HepG2 (cell line): ENCODE results near the gene HSF2BP. TPM values are rescaled to one million over a fixed set of nuclear protein-coding genes. Genes with fewer than 3 reads are reported as not detected.

Experiments
- ATAC-seq: fragments of 200-7000 bp; cut with Tn5 transposase; 3 replicates; pipeline ENCODE4 v1.9.1; 2020; ENCODE audit warnings: mild to moderate bottlenecking, moderate library complexity
- BruUV-seq: library from RNA; stranded (reverse); fragments of 400-500 nt; replicated peaks from 2 replicates; lab custom pipeline; 2021; lab: Mats Ljungman, UMichigan
- CTCF ChIA-PET: fragments of 300-600 bp; formaldehyde crosslinking; extraction: SDS; loops from one replicate; lab custom pipeline; 2021; ENCODE audit warnings: low total read pairs, inconsistent platforms, low intra/inter-chr PET ratio; lab: Yijun Ruan, JAX
- POLR2A ChIA-PET: fragments of 350-600 bp; sonication (Branson Sonifier 250); formaldehyde crosslinking; loops from one replicate; lab custom pipeline; 2020; ENCODE audit warnings: antibody characterized with exemption, inconsistent platforms; lab: Yijun Ruan, JAX
- DNase-seq: peaks from one replicate; pipeline ENCODE4 v3.0.0-alpha.2; 2015; ENCODE audit warnings: low spot score
- FAIRE-seq: peaks from 3 replicates; lab custom pipeline; 2011; peaks lifted over from hg19 to GRCh38; lab: Jason Lieb, UNC
- H2AFZ ChIP-seq: one replicate; pipeline ENCODE4 v1.6.1; 2011; ENCODE audit warnings: low read length, inconsistent platforms
- H3K27ac ChIP-seq: fragments of 300-600 bp; 3 replicates; pipeline ENCODE4 v1.8.0; 2011; ENCODE audit warnings: mixed run types, mild to moderate bottlenecking, mixed read lengths, low read length, inconsistent platforms; ENCODE audit not compliant: insufficient read depth; ENCODE audit errors: extremely low read length
- H3K27me3 ChIP-seq, 2 experiments: fragments of 200-600 bp in 1 of 2; 2 replicates in 1 of 2; 3 replicates in 1 of 2; pipeline versions ENCODE4 v1.6.0 to v1.8.0; 2011; ENCODE audit warnings: low read length in 2 of 2, mild to moderate bottlenecking in 2 of 2, moderate library complexity in 2 of 2, inconsistent platforms in 1 of 2; ENCODE audit not compliant: insufficient read depth in 2 of 2, control insufficient read depth in 1 of 2
- H3K36me3 ChIP-seq, 2 experiments: fragments of 200-600 bp in 1 of 2; replicated peaks in 1 of 2; 2 replicates in 1 of 2; 3 replicates in 1 of 2; pipeline versions ENCODE4 v1.5.1 to v1.8.0; 2011; ENCODE audit warnings: low read length in 2 of 2, inconsistent platforms in 1 of 2; ENCODE audit not compliant: insufficient read depth in 2 of 2, control insufficient read depth in 1 of 2
- H3K4me1 ChIP-seq: 2 replicates; pipeline ENCODE4 v1.5.1; 2012; ENCODE audit warnings: low read length, inconsistent platforms; ENCODE audit not compliant: insufficient read depth
- H3K4me2 ChIP-seq: 2 replicates; pipeline ENCODE4 v1.6.0; 2011; ENCODE audit warnings: low read depth, low read length, inconsistent platforms
- H3K4me3 ChIP-seq, 3 experiments: fragments of 200-600 bp in 1 of 3; sonication (generic), shearing (Covaris generic) in 1 of 3; replicated peaks in 1 of 3; 2 replicates each; pipeline ENCODE4 v1.5.1; 2011 to 2016; ENCODE audit warnings: low read length in 3 of 3, inconsistent platforms in 2 of 3, low read depth in 2 of 3, mild to moderate bottlenecking in 2 of 3, control low read depth in 1 of 3, mixed read lengths in 1 of 3; ENCODE audit not compliant: insufficient read depth in 1 of 3
- H3K79me2 ChIP-seq: one replicate; pipeline ENCODE4 v1.6.1; 2011; ENCODE audit warnings: low read length, inconsistent platforms; ENCODE audit not compliant: insufficient read depth
- H3K9ac ChIP-seq: 2 replicates; pipeline ENCODE4 v1.6.0; 2011; ENCODE audit warnings: mild to moderate bottlenecking, low read depth, low read length, inconsistent platforms; ENCODE audit not compliant: insufficient read depth
- H3K9me3 ChIP-seq: 2 replicates; pipeline ENCODE4 v1.5.1; 2012; ENCODE audit warnings: mild to moderate bottlenecking, low read length
- H4K20me1 ChIP-seq: 2 replicates; pipeline ENCODE4 v1.6.0; 2011; ENCODE audit warnings: inconsistent platforms, mild to moderate bottlenecking, low read length, moderate library complexity; ENCODE audit not compliant: insufficient read depth
- HDAC1 ChIP-seq: sonication (generic); formaldehyde crosslinking; IDR thresholded peaks from 2 replicates; pipeline ENCODE4 v1.5.1; 2020; ENCODE audit warnings: mild to moderate bottlenecking, missing genetic modification reagents
- HOXA5 ChIP-seq: sonication (generic); formaldehyde crosslinking; IDR thresholded peaks from 2 replicates; pipeline ENCODE4 v1.4.0; 2020; ENCODE audit warnings: missing genetic modification reagents
- JUN ChIP-seq: sonication (generic); formaldehyde crosslinking; IDR thresholded peaks from 2 replicates; pipeline ENCODE4 v1.4.0; 2020; ENCODE audit warnings: mild to moderate bottlenecking, missing genetic modification reagents
- KAT2B ChIP-seq: fragments of 150-350 bp; IDR thresholded peaks from 2 replicates; pipeline ENCODE4 v1.6.1; 2014; ENCODE audit warnings: low read depth, low read length, borderline replicate concordance
- MED1 ChIP-seq: sonication (generic); formaldehyde crosslinking; IDR thresholded peaks from 2 replicates; pipeline ENCODE4 v1.4.0; 2020; ENCODE audit warnings: missing genetic modification reagents
- NFE2L1 ChIP-seq: sonication (generic); formaldehyde crosslinking; IDR thresholded peaks from 2 replicates; pipeline ENCODE4 v1.4.0; 2020; ENCODE audit warnings: missing genetic modification reagents, mild to moderate bottlenecking, borderline replicate concordance
- RFX1 ChIP-seq: fragments of 450-650 bp; IDR thresholded peaks from 2 replicates; pipeline ENCODE4 v1.6.1; 2017
- ZNF367 ChIP-seq: sonication (generic); formaldehyde crosslinking; IDR thresholded peaks from 2 replicates; pipeline ENCODE4 v1.4.0; 2020; ENCODE audit warnings: missing genetic modification reagents, borderline replicate concordance
- ZNF382 ChIP-seq: sonication (generic); formaldehyde crosslinking; IDR thresholded peaks from 2 replicates; pipeline ENCODE4 v1.5.0; 2020; ENCODE audit warnings: missing genetic modification reagents, mild to moderate bottlenecking, borderline replicate concordance
- ZNF460 ChIP-seq: sonication (generic); formaldehyde crosslinking; IDR thresholded peaks from 2 replicates; pipeline ENCODE4 v1.5.1; 2020; ENCODE audit warnings: missing genetic modification reagents, mild to moderate bottlenecking, borderline replicate concordance
- ZNF713 ChIP-seq: sonication (generic); formaldehyde crosslinking; IDR thresholded peaks from 2 replicates; pipeline ENCODE4 v1.4.0; 2020; ENCODE audit warnings: mild to moderate bottlenecking, missing genetic modification reagents
- ZNF720 ChIP-seq: sonication (generic); formaldehyde crosslinking; IDR thresholded peaks from 2 replicates; pipeline ENCODE4 v1.4.0; 2020; ENCODE audit warnings: missing genetic modification reagents
- ZNF839 ChIP-seq: sonication (generic); formaldehyde crosslinking; IDR thresholded peaks from 2 replicates; pipeline ENCODE4 v1.4.0; 2020; ENCODE audit warnings: missing genetic modification reagents, mild to moderate bottlenecking, borderline replicate concordance
- WGBS: methylation state at CpG from one replicate; pipeline ENCODE4 v1.1.6; 2017; ENCODE audit warnings: low lambda C conversion rate; 5-methylcytosine and 5-hydroxymethylcytosine counted together
- in situ Hi-C: cut with HindIII; loops from 2 replicates; pipeline ENCODE4 v1.10.0; 2017; ENCODE audit warnings: low pct_unique_long_range_greater_than_20kb; ENCODE audit not compliant: extremely low pct_ligation_motif_present
- intact Hi-C: fragments of 100-400 bp; cut with micrococcal nuclease; formaldehyde crosslinking; loops from one replicate; pipeline ENCODE4 v1.10.0; 2022; ENCODE audit not compliant: unreplicated experiment
- polyA plus RNA-seq, 8 experiments: library from polyadenylated mRNA; depleted of rRNA in 3 of 8; stranded (reverse) in 7 of 8; unstranded in 1 of 8; fragments of >200 nt; fragmentation: Illumina TruSeq in 4 of 8; extraction: Trizol in 4 of 8; gene quantifications; 2 replicates each; pipeline versions ENCODE4 v1.2.1 to v1.2.3, GENCODE V29; 2011 to 2016; ENCODE audit warnings: low read depth in 4 of 8, missing spikeins in 1 of 8, mixed read lengths in 1 of 8; ENCODE audit not compliant: insufficient read depth in 1 of 8
- total RNA-seq, 5 experiments: library from RNA; depleted of rRNA; stranded (reverse); fragments of >200 nt; fragmentation: Illumina TruSeq; extraction: Trizol; gene quantifications; 2 replicates each; pipeline ENCODE4 v1.2.3, GENCODE V29; 2016; ENCODE audit warnings: low read depth in 1 of 5
- TF ChIP-seq, protein P1 (sequence below), 2 experiments: IDR thresholded peaks; 2 replicates each; pipeline ENCODE4 v1.6.1; 2011 to 2012; ENCODE audit warnings: low read length in 2 of 2, borderline replicate concordance in 1 of 2, low read depth in 1 of 2, mild to moderate bottlenecking in 1 of 2, moderate library complexity in 1 of 2
- TF ChIP-seq, protein P2 (sequence below): sonication (generic); formaldehyde crosslinking; IDR thresholded peaks from 2 replicates; pipeline ENCODE4 v1.4.0; 2020; ENCODE audit warnings: missing genetic modification reagents

The HSF2BP gene
- total and polyA plus RNA-seq, 2 of the 13 experiments (the other 11 are each of a cell fraction or from before 2014, with no cell fraction given), result 0.67 to 2.2 TPM

DNA sequence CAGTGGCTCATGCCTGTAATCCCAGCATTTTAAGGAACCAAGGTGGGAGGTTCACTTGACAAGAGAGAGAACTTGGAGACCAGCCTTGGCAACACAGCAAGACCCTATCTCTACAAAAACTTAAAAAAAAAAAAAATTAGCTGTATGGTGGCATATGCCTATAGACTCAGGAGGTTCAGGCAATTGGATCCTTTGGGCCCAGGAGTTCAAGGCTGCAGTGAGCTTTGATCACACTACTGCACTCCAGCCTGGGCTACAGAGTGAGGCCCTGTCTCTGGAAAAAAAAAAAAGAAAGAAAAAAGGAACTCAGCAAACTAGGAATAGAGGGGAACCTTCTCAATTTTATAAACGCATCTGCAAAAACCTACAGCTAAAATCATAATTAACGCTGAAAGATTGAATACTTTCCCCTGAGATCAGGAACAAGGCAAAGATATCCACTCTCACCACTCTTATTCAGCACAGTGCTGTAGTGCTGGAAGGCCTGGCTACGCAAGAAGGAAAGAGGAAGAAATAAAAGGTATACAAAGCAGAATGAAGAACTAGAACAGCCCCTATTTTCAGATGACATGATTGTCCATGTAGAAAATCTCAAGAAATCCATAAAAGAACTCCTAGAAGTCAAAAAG, 21.6 kb downstream of the HSF2BP start (continued):
- TF ChIP-seq, protein P1, sequence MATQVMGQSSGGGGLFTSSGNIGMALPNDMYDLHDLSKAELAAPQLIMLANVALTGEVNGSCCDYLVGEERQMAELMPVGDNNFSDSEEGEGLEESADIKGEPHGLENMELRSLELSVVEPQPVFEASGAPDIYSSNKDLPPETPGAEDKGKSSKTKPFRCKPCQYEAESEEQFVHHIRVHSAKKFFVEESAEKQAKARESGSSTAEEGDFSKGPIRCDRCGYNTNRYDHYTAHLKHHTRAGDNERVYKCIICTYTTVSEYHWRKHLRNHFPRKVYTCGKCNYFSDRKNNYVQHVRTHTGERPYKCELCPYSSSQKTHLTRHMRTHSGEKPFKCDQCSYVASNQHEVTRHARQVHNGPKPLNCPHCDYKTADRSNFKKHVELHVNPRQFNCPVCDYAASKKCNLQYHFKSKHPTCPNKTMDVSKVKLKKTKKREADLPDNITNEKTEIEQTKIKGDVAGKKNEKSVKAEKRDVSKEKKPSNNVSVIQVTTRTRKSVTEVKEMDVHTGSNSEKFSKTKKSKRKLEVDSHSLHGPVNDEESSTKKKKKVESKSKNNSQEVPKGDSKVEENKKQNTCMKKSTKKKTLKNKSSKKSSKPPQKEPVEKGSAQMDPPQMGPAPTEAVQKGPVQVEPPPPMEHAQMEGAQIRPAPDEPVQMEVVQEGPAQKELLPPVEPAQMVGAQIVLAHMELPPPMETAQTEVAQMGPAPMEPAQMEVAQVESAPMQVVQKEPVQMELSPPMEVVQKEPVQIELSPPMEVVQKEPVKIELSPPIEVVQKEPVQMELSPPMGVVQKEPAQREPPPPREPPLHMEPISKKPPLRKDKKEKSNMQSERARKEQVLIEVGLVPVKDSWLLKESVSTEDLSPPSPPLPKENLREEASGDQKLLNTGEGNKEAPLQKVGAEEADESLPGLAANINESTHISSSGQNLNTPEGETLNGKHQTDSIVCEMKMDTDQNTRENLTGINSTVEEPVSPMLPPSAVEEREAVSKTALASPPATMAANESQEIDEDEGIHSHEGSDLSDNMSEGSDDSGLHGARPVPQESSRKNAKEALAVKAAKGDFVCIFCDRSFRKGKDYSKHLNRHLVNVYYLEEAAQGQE (IDR thresholded peaks at IDR 0.05; ENCODE audit: borderline replicate concordance in 1 of 2, low read depth in 1 of 2, low read length in 2 of 2), result no peak
- TF ChIP-seq HOXA5 (CRISPR knock-in tag), result no peak
- no peak for TF ChIP-seq RFX1
- no peak for TF ChIP-seq JUN (CRISPR knock-in tag)
- no peak for TF ChIP-seq ZNF460 (CRISPR knock-in tag)
- TF ChIP-seq ZNF713 (CRISPR knock-in tag), result no peak
- TF ChIP-seq HDAC1 (CRISPR knock-in tag), result no peak
- 0 out of 2 replicates have a peak, but pooled peaks have one; percentile 19 for TF ChIP-seq MED1 (CRISPR knock-in tag)
- TF ChIP-seq ZNF382 (CRISPR knock-in tag), result no peak
- no peak for TF ChIP-seq ZNF367 (CRISPR knock-in tag)

DNA sequence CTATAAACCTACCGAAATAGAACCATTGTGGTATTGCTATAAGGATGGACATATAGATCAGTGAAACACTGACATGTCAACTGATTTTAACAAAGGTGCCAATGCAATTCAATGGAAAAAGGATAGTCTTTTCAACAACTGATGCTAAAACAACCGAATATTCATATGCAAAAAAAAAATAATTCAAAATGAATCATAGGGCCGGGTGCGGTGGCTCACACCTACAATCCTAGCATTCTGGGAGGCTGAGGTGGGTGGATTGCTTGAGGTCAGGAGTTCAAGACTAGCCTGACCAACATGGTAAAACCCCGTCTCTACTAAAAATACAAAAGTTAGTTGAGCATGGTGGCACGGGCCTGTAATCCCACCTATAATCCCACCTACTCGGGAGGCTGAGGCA, 23.9 kb downstream of the HSF2BP start:
- no peak overlapping the region for H3K4me2 ChIP-seq
- no peaks in the 10 kb centered on the region for H3K36me3 ChIP-seq
- no TSS peak for BruUV-seq
- ATAC-seq (no peak), FAIRE-seq (no peak), DNase-seq (no peak)
- intact Hi-C loops, result no loop called here
- no peak overlapping the region for H3K27ac ChIP-seq
- WGBS, result 93% methylated on average over 7 of the region's 7 CpGs
- H3K9me3 ChIP-seq, result no peaks in the 10 kb centered on the region
- no peaks in the 10 kb centered on the region for H3K27me3 ChIP-seq
- POLR2A ChIA-PET, result no interaction called here
- H4K20me1 ChIP-seq, result no peaks in the 10 kb centered on the region
- H3K4me1 ChIP-seq, result peaks cover 22% of the 10 kb centered on the region
- CTCF ChIA-PET, result no interaction called here
- in situ Hi-C loops, result no loop called here
- no peaks in the 10 kb centered on the region for H3K79me2 ChIP-seq
- H3K4me3 ChIP-seq, result no peak overlapping the region
- no peak overlapping the region for H2AFZ ChIP-seq
- H3K9ac ChIP-seq, result no peak overlapping the region
- TF ChIP-seq ZNF839 (CRISPR knock-in tag) (no peak), KAT2B (no peak), NFE2L1 (CRISPR knock-in tag) (no peak), ZNF720 (CRISPR knock-in tag) (no peak)
- TF ChIP-seq, protein P2, sequence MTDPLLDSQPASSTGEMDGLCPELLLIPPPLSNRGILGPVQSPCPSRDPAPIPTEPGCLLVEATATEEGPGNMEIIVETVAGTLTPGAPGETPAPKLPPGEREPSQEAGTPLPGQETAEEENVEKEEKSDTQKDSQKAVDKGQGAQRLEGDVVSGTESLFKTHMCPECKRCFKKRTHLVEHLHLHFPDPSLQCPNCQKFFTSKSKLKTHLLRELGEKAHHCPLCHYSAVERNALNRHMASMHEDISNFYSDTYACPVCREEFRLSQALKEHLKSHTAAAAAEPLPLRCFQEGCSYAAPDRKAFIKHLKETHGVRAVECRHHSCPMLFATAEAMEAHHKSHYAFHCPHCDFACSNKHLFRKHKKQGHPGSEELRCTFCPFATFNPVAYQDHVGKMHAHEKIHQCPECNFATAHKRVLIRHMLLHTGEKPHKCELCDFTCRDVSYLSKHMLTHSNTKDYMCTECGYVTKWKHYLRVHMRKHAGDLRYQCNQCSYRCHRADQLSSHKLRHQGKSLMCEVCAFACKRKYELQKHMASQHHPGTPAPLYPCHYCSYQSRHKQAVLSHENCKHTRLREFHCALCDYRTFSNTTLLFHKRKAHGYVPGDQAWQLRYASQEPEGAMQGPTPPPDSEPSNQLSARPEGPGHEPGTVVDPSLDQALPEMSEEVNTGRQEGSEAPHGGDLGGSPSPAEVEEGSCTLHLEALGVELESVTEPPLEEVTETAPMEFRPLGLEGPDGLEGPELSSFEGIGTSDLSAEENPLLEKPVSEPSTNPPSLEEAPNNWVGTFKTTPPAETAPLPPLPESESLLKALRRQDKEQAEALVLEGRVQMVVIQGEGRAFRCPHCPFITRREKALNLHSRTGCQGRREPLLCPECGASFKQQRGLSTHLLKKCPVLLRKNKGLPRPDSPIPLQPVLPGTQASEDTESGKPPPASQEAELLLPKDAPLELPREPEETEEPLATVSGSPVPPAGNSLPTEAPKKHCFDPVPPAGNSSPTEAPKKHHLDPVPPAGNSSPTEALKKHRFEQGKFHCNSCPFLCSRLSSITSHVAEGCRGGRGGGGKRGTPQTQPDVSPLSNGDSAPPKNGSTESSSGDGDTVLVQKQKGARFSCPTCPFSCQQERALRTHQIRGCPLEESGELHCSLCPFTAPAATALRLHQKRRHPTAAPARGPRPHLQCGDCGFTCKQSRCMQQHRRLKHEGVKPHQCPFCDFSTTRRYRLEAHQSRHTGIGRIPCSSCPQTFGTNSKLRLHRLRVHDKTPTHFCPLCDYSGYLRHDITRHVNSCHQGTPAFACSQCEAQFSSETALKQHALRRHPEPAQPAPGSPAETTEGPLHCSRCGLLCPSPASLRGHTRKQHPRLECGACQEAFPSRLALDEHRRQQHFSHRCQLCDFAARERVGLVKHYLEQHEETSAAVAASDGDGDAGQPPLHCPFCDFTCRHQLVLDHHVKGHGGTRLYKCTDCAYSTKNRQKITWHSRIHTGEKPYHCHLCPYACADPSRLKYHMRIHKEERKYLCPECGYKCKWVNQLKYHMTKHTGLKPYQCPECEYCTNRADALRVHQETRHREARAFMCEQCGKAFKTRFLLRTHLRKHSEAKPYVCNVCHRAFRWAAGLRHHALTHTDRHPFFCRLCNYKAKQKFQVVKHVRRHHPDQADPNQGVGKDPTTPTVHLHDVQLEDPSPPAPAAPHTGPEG (CRISPR knock-in tag), result no peak
